Activated naive CD8-positive, alpha-beta T cell treated with anti-CD3 and anti-CD28 coated beads, Interleukin-2, amount 50 U/mL, for 24 hours (primary cell): ENCODE data around the gene PTPRN2.

ENCODE experiments used
- ATAC-seq: fragments of 150-1000 bp; cut with Tn5 transposase; one replicate; pipeline ENCODE4 v1.10.0; 2021
- DNase-seq: peaks from one replicate; pipeline ENCODE4 v3.0.0; 2021
- H3K27ac Mint-ChIP-seq: one replicate; pipeline ENCODE4 v1.8.0; 2021; ENCODE audit warnings: mild to moderate bottlenecking, mixed read lengths
- H3K27me3 Mint-ChIP-seq: one replicate; pipeline ENCODE4 v1.8.0; 2021; ENCODE audit warnings: mixed read lengths
- H3K36me3 Mint-ChIP-seq: one replicate; pipeline ENCODE4 v1.8.0; 2021; ENCODE audit warnings: low read depth, mixed read lengths
- H3K4me1 Mint-ChIP-seq: one replicate; pipeline ENCODE4 v1.8.0; 2021; ENCODE audit warnings: mixed read lengths
- H3K4me3 Mint-ChIP-seq: one replicate; pipeline ENCODE4 v1.8.0; 2021; ENCODE audit warnings: mild to moderate bottlenecking, moderate library complexity, mixed read lengths
- H3K9me3 Mint-ChIP-seq: one replicate; pipeline ENCODE4 v1.8.0; 2021; ENCODE audit warnings: mixed read lengths

Gene PTPRN2

GRCh38 chr7:158325530-158326381 is 261.9 kb downstream of the PTPRN2 start:
- no peaks in the 10 kb centered on the region for H3K27me3 Mint-ChIP-seq
- no peak overlapping the region for H3K27ac Mint-ChIP-seq
- no peak for ATAC-seq
- no peaks in the 10 kb centered on the region for H3K4me1 Mint-ChIP-seq
- no peak for DNase-seq
- no peaks in the 10 kb centered on the region for H3K36me3 Mint-ChIP-seq
- peaks cover 18% of the 10 kb centered on the region for H3K9me3 Mint-ChIP-seq
- H3K4me3 Mint-ChIP-seq, result no peak overlapping the region

- Mint-ChIP-seq H3K36me3 (no peaks in the 10 kb centered on the region), H3K9me3 (peaks cover 14% of the 10 kb centered on the region), H3K27me3 (no peaks in the 10 kb centered on the region), H3K27ac (no peak overlapping the region), H3K4me1 (no peaks in the 10 kb centered on the region), H3K4me3 (no peak overlapping the region)
- ATAC-seq, result no peak
- no peak for DNase-seq
Observed at GRCh38 chr7:158324397-158325360, 262.9 kb downstream of the PTPRN2 start.

GRCh38 chr7:158323741-158324396 is 263.8 kb downstream of the PTPRN2 start:
- H3K4me1 Mint-ChIP-seq, result no peaks in the 10 kb centered on the region
- no peak overlapping the region for H3K4me3 Mint-ChIP-seq
- peaks cover 14% of the 10 kb centered on the region for H3K9me3 Mint-ChIP-seq
- H3K27ac Mint-ChIP-seq, result no peak overlapping the region
- DNase-seq (no peak), ATAC-seq (no peak)
- H3K27me3 Mint-ChIP-seq, result no peaks in the 10 kb centered on the region
- no peaks in the 10 kb centered on the region for H3K36me3 Mint-ChIP-seq

GRCh38 chr7:158322616-158323530 is 264.8 kb downstream of the PTPRN2 start:
- no peak overlapping the region for H3K4me3 Mint-ChIP-seq
- H3K36me3 Mint-ChIP-seq, result no peaks in the 10 kb centered on the region
- no peaks in the 10 kb centered on the region for H3K4me1 Mint-ChIP-seq
- no peak overlapping the region for H3K27ac Mint-ChIP-seq
- no peaks in the 10 kb centered on the region for H3K27me3 Mint-ChIP-seq
- no peak for DNase-seq
- peaks cover 14% of the 10 kb centered on the region for H3K9me3 Mint-ChIP-seq
- no peak for ATAC-seq

GRCh38 chr7:158321936-158322615 is 265.5 kb downstream of the PTPRN2 start:
- H3K27ac Mint-ChIP-seq, result no peak overlapping the region
- H3K4me1 Mint-ChIP-seq, result no peaks in the 10 kb centered on the region
- no peak for DNase-seq
- H3K27me3 Mint-ChIP-seq, result peaks cover 3% of the 10 kb centered on the region
- H3K9me3 Mint-ChIP-seq, result peaks cover 8% of the 10 kb centered on the region
- ATAC-seq, result no peak
- H3K36me3 Mint-ChIP-seq, result no peaks in the 10 kb centered on the region
- H3K4me3 Mint-ChIP-seq, result no peak overlapping the region

GRCh38 chr7:158321056-158321700 is 266.4 kb downstream of the PTPRN2 start:
- DNase-seq, result no peak
- H3K9me3 Mint-ChIP-seq, result no peaks in the 10 kb centered on the region
- no peaks in the 10 kb centered on the region for H3K36me3 Mint-ChIP-seq
- no peak overlapping the region for H3K4me3 Mint-ChIP-seq
- H3K27me3 Mint-ChIP-seq, result peaks cover 3% of the 10 kb centered on the region
- no peak overlapping the region for H3K27ac Mint-ChIP-seq
- no peaks in the 10 kb centered on the region for H3K4me1 Mint-ChIP-seq
- ATAC-seq, result no peak

- ATAC-seq (no peak), DNase-seq (no peak)
- Mint-ChIP-seq H3K4me1 (no peaks in the 10 kb centered on the region), H3K36me3 (no peaks in the 10 kb centered on the region), H3K9me3 (no peaks in the 10 kb centered on the region), H3K27ac (no peak overlapping the region), H3K27me3 (peaks cover 3% of the 10 kb centered on the region), H3K4me3 (no peak overlapping the region)
Observed at GRCh38 chr7:158320328-158320727, 267.3 kb downstream of the PTPRN2 start.

GRCh38 chr7:158318511-158318913 is 269.1 kb downstream of the PTPRN2 start:
- no peak for DNase-seq
- no peak for ATAC-seq
- H3K9me3 Mint-ChIP-seq, result no peaks in the 10 kb centered on the region
- no peak overlapping the region for H3K4me3 Mint-ChIP-seq
- H3K4me1 Mint-ChIP-seq, result no peaks in the 10 kb centered on the region
- H3K27ac Mint-ChIP-seq, result no peak overlapping the region
- peaks cover 3% of the 10 kb centered on the region for H3K27me3 Mint-ChIP-seq
- no peaks in the 10 kb centered on the region for H3K36me3 Mint-ChIP-seq

GRCh38 chr7:158317238-158318205 is 270.1 kb downstream of the PTPRN2 start:
- Mint-ChIP-seq H3K27me3 (peaks cover 3% of the 10 kb centered on the region), H3K4me1 (no peaks in the 10 kb centered on the region), H3K36me3 (no peaks in the 10 kb centered on the region), H3K9me3 (peaks cover 5% of the 10 kb centered on the region), H3K4me3 (no peak overlapping the region), H3K27ac (no peak overlapping the region)
- ATAC-seq (no peak), DNase-seq (no peak)

GRCh38 chr7:158316466-158317031 is 271.1 kb downstream of the PTPRN2 start:
- DNase-seq (no peak), ATAC-seq (no peak)
- Mint-ChIP-seq H3K4me1 (no peaks in the 10 kb centered on the region), H3K9me3 (peaks cover 12% of the 10 kb centered on the region), H3K27ac (no peak overlapping the region), H3K4me3 (no peak overlapping the region), H3K36me3 (no peaks in the 10 kb centered on the region), H3K27me3 (peaks cover 3% of the 10 kb centered on the region)

GRCh38 chr7:158315881-158316280 is 271.7 kb downstream of the PTPRN2 start:
- peaks cover 3% of the 10 kb centered on the region for H3K27me3 Mint-ChIP-seq
- H3K36me3 Mint-ChIP-seq, result no peaks in the 10 kb centered on the region
- DNase-seq (no peak), ATAC-seq (no peak)
- H3K9me3 Mint-ChIP-seq, result peaks cover 12% of the 10 kb centered on the region
- no peak overlapping the region for H3K27ac Mint-ChIP-seq
- H3K4me1 Mint-ChIP-seq, result no peaks in the 10 kb centered on the region
- H3K4me3 Mint-ChIP-seq, result no peak overlapping the region

- Mint-ChIP-seq H3K27me3 (peaks cover 3% of the 10 kb centered on the region), H3K27ac (no peak overlapping the region), H3K4me3 (no peak overlapping the region), H3K36me3 (no peaks in the 10 kb centered on the region), H3K9me3 (peaks cover 12% of the 10 kb centered on the region), H3K4me1 (no peaks in the 10 kb centered on the region)
- DNase-seq (no peak), ATAC-seq (no peak)
Observed at GRCh38 chr7:158315326-158315725, 272.3 kb downstream of the PTPRN2 start.
